GM19099 (cell line): Measurements from ENCODE around the gene GABPB2.

Experiments used
- POLR2A ChIP-seq: IDR thresholded peaks from 3 replicates; pipeline ENCODE4 v1.6.1; 2011; ENCODE audit warnings: low read depth; ENCODE audit not compliant: insufficient read length; ENCODE audit errors: extremely low read depth

GABPB2 gene

DNA sequence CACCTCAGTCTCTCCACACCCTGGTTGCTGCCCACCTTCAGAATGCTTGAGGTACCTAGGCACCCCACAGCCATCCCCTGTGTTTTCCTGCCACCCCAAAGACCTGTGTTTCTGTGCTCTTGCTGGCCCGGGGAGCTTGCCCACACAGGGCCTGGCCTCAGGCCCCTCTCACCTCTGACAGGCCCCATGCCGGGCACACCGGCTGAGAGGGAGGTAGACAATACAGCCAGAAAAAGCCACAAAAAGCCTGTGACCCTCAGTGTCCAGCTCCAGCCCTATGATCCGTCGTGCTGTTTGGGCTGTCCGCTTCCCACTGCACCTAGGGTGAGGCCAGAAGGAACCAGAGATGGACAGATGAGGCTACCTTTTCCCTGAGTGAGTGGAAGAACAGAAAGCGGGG lies 64.4 kb downstream of the GABPB2 start:
- no peak for TF ChIP-seq POLR2A

DNA sequence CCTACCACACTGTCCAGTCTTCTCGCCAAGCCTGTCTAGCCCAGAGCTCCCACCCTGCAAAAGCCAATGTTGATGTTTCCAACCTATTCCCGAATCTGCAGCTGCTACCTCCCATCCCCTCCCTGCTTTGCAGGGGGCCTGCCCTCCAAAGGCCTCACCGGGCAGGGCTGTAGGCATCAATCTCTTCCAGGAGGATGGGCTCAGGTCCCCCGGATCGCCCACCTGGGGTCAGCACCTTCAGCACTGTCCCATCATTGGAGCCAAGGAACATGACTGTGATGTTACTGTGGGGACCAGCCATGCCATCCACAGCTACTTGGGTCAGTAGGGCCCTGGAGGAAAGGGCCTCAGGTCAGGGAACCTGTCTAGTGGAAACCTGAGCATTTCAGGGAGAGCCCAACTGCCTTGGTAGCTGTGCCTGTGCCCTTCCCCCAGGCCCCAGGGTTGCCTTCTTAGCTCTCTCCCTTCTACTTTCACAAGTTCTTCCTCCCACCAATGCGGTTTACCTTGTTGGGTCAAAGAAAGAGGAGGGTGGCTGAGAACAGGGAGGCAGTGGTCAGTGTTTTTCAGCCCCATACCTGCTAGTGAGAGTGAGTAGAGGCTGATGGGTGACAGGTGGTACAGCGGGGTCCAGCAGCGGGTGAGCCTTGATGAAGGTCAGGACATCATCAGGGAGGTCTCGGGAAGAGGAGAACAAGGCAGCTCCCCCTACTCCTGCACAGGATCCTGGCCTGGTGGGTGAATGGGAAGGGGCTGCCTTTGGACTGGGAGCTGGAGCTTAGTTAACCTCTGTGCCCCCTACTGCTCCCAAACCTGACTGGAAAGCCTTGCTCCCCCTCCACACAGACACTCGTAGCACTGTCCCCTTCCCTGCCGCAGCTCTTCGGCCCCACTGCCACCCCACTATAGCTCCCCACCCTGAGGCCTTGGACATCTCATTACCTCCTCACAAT lies 65.1 kb downstream of the GABPB2 start:
- TF ChIP-seq POLR2A: no peak

DNA sequence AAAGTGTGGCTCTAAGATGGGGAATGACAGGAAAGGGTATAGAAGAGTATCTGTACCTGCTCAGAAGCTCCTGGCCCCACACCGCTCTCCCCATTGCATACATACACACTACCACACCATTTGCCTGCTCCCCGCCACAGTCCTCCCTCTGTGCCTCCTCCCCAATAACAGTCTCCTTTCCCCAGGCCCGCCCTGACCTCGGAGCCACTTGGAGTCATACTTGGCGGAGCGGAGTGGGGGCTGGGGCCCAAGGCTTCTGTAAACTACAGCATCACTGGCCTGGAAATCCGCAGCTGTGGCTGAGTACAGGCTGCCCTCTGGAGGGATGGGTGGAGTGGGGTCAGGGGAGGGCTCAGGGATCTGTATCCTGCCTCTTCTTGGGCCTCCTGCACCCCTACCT lies 67.2 kb downstream of the GABPB2 start:
- TF ChIP-seq POLR2A: no peak

DNA sequence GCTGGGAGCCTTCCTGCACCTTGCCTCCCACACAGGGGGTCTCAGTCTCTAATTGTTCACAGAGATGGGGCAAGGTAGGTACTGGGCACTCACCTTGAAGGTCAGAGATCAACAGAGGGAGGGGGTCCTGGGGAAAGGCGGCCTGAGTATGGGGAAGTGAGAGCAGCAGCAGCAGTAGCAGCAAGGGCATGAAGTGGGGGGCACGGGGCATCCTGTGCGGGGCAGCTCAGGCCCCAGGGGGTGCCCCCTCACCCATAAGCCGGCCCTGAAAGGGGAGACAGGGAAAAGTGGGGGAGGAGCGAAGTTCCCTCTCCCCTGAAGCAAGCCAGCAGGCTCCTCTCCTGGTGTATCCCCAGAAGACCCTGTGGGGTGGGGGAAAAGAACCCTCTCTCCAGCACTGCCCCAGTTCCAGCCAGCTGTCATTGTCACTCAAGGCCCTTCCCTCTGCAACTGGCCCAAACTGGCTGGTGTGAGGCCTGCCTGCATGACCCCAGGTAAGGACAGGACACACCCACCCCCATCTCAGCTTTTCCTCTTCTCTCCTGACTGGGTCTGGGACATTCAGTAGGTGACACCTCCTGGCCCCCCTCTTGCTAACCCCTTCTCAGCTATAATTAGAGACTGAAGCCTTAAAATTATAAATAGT lies 72.0 kb downstream of the GABPB2 start:
- no peak for TF ChIP-seq POLR2A

DNA sequence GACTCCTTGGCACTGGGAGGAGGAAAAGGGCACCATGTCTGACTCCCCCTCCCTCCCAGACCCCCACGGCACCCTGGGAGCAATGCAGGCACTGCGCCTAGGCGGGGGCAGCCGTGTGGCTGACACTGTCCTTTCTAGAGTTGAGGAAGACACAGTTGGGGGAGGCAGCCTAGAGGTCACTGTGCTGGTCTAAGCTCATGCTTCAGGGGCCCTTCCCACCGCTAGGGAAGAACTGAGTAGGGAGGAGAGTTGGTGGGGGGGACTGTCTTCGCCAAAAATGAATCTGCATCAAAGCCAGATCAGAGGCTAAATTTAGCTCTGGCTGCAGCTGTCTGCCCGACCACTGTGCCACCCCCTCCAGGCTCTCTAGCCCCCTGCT lies 72.5 kb downstream of the GABPB2 start:
- no peak for TF ChIP-seq POLR2A

DNA sequence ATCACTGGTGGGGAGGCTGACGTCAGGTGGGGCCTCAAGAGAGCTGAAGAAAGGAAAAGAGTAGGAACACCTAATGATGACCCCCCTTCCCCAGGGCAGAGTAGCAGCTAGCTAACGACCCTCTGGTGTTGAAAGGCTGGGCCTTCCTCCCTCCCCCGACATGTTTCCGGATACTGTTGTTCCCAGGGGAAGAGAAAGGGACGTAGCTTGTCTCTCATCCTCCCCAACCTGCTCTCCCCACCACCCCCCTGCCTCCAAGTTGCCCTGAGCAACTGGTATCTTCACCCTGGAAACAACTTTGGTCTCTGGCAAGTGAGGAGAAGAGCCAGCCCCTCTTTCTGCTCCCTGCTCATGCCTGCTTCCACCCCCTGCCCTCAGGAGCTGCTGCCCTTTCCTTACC lies 73.4 kb downstream of the GABPB2 start:
- no peak for TF ChIP-seq POLR2A

DNA sequence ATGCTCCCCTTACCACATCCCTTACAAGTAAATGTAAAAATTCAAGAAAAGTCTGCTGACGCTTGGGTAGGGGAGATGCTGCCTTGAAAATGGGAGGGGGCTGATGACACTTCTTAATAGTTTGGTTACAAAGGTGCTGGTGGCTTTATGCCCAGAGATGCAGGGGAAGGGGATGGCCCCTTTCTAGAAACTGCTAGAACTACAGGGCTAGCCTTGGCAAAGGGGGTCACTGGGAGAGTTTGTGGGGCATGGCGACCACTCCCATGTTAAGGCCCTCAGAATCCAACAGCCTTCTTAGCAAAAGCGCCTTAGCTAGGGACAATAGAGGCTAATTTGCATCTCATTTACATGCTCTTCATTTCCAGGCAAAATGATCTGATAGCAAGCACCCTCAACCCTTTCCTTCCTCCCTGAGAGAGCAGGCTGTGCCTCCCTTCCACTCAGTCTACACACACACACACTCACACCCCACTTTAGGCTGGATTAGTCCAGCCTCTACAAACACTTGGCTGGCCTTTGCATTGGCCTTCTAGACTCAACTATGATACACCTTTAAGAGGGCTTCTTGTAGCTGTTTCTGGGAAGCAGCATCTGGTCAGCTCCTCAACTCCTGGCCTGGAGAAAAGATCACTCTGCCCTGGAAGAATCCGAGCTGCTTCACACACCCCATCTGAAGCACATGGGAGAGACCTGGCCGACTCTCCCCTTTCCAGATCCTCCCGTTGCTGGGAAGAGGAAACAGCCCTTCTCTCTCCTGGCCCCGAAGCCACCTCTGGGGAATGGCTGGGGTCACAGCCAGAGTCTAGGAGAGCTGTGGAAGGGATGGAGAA lies 74.1 kb downstream of the GABPB2 start:
- no peak for TF ChIP-seq POLR2A

DNA sequence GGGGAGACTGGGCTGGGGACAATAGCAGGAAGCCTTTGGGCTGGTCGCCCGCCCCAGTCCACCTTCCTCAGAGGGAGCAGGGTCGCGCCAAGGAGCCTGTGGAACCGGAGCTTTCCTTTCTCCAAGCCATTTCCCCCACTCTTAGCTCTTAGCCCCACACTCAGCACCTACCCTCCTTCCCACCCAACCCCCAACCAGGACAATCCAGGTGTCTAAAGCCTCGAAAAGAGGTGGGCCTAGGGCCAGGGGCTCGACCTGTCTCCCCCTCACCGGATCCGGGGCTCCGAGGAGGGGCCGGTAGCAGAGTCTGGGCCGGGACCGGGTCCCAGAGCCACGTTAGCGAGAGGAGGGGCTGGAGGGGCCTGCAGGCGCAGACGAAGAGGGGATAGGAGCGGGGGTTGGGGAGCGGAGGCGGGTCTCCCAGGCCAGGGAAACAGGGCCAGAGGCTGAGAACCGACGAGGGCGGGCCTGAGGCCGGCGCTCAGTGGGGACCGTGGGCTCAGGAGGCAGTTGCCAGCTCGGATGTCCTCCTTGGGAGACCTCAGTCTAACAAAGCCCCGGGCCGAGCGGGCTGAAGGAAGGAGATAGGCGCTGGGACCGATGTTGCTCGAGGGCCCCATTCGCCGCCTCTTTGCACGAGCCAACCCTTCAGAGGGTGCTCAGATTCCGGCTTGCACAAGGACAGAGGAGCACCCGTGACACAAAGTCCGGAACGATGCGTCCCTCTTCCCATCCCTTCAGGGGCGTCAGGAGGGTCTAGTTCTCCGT lies 74.9 kb downstream of the GABPB2 start:
- TF ChIP-seq POLR2A: no peak

DNA sequence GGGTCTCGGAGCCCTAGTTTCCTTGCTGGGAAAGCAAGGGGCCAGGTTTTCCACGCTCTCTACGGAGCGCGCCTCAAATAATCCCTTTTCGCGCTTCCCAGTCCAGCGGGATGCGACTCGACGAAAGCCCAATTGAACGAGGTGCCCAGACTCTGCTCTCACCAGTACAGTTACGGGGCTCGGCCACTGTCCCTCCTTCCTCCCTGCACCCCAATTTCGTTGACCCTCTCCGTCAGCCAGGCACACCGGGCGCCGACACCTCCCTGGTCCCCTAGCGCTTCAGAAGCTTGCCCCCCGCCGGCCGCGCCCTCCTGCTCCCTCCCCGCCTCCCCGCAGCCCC lies 75.5 kb downstream of the GABPB2 start:
- no peak for TF ChIP-seq POLR2A

DNA sequence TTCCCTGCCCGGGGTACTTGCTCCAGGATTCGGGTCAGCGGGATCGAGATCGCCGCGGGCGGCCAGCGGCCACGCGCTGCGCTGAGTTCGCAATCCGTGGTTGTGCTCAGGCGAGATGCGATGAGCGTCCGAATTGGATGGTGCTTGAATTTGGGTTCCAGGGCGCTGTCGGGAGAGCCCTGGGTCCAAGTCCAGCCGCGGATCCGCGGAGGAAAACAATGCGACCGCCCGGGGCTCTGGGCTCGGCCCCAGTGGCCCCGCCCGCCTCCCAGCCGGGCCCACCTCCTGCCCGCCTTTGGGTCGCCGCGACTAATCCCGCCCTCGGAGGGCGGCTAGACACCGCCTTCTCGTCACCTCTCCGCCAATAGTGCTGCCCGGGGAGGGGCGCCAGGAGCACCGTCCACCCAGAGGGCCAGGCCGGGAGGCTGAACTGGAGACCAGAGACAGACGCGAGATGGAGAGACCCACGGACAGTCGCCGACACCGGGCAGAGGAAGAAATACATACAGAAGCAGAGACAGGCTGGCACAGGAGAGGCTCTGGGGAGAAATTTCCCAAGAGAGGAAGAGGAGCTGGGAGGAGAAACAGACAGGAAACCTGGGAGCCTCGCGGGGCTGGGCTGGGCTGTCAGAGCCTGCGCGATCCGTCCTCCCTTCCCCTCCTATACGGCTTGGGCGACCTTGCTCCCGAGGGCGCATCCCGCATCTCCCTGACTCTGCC lies 76.0 kb downstream of the GABPB2 start, which contains the start of gene SEMA6C:
Gene SEMA6C, minus strand, starts transcription at position 220 of the 720 bp plus-strand sequence. CDS start 4,010 bp downstream, outside the sequence.
- TF ChIP-seq POLR2A: no peak

DNA sequence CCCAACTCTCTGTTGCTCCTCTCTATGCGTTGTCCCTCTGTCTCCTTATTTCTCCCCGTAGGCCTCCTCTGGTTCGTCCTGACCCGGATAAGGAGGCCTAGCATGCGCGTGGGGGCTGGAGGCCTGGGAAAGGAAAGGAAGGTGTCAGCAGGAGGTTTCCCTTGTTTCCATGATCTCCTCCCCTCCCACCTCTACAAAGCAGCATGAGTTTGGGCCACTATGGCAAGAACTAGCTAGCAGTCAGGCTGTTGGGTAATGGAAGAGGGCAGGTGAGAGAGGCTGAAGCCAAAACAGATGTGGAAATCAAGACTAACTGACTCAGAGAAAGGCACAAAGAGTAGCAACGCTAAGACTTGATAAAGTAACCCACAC lies 76.6 kb downstream of the GABPB2 start:
- no peak for TF ChIP-seq POLR2A

DNA sequence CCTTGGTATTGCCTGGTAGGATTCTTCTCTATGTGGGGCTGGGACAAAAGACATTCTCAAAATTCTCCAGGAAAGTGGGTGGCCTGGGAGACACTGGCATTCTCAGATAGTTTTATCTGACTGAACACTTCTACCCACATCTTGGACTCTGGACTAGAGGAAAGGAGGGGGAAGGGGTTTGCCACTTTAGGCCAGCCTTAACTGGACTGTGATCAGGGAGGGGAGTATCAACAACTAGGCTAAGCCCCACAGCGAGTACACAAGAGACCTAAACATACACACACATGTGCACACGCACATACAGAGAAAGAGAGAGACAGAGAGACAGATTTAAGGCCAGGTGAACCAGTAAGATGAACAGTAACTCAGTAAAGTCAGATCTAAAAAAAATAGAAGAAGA lies 77.1 kb downstream of the GABPB2 start:
- no peak for TF ChIP-seq POLR2A

DNA sequence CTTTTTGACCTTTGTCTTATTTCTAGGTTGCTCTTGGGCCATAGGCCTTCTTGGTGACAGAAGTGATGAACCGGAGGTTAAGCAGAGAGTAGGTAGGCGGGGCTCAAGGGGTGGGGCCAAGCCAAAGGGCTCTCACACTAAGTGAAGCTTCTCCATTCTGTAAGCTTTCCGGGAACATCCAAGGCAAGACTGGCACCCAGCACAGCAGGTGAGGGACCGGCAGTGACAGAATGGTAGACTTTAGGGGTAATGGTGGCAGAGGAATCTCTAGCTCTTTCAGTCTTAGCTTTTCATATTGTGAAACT lies 85.9 kb downstream of the GABPB2 start, which contains the start of gene TNFAIP8L2:
Gene TNFAIP8L2, plus strand, starts transcription at position 135 of the 305 bp plus-strand sequence. CDS start 2,049 bp downstream, outside the sequence.
- TF ChIP-seq POLR2A: no peak

DNA sequence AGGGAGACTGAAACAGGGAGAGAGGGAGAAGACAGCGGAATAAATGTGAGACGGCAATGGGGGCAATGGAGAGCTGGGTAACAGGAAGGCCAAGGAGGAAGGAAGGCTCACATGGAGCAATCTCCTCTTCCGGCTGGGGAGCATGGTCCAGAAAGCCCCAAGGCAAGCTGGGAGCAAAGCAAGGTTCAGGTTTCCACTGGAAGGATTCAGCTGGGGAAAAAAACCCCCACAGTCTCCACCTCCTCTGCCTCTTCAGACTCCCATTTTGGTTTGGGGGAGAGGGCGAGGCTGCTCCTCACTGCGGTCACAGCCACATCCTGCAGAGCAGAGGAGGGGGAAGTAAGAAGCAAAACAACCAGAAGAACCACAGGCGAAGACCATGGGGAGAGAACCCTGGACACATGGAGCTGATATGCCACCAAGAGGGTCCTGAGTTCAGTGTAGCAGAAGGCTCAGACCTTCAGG lies 86.5 kb downstream of the GABPB2 start:
- TF ChIP-seq POLR2A: peak; percentile 31
